HuH-7 (cell line): Measurements from ENCODE around the gene PPM1H.
"Not testable (repeated sequence)": the region's sequence is repeated elsewhere in the genome, so short reads cannot be mapped to it uniquely, and the experiment has no call there.

ENCODE experiments used
- DNase-seq: peaks from one replicate; pipeline ENCODE4 v3.0.0; 2011; ENCODE audit warnings: low spot score

Gene PPM1H

DNA sequence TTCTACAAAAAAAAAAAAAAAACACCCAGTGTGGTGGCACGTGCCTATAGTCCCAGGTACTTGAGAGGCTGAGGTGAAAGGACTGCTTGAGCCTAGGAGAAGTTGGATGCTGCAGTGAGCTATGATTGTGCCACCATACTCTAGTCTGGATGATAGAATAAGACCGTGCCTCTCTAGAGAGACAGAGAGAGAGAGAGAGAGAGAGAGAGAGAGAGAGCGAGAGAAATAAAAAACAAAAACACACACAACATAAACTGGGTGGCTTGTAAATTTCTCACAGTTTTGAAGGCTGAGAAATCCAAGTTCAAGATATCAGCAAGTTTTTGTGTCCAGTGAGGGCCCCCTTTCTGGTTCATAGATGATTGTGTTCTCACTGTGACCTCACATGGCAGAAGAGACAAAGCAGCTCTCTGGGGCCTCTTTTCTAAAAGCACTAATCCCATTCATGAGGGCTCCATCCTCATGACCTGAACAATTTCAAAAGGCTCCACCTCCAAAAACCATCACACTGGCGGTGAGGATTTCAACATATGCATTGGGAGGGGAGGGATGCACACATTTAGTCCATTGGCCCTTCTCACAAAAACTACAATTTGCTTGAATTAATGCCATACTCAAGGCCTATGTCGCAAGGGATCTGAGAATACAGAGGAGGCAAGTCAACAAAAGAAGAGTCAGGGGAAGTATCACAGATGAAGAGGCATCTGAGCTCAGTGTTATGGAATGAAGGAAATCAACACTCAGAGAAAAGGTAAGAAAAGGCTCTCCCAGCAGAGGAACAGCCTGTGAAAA lies 94.9 kb downstream of the PPM1H start:
- no peak for DNase-seq

DNA sequence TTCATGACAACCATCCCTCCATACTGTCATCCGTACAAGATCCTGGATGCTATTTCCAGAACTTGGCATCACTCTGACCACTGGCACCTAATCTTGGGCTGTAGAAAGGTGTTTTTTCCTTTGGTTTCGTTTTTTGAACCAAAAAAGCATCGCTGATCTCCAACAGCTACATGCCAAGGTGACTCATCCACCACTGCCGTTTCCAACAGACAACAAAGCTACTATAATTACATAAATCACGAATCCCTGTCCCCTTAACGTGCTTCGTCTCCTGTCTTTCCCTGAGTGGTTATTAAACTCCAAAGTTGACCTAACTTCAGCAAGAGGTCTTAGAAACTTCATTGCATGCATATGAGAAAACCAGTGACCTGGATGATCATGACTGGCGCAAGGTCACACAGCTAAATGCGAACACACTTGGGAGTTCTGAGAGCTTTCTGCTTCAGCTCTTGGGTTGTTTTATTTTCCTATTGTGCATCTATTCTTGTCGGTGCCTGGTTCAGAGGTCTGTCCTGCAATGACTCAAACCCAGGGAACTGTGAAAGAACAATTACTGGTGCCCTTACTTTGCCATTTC lies 99.9 kb downstream of the PPM1H start:
- no peak for DNase-seq

GRCh38 chr12:62834406-62834805 lies 100.5 kb downstream of the PPM1H start:
- DNase-seq, result no peak

DNA sequence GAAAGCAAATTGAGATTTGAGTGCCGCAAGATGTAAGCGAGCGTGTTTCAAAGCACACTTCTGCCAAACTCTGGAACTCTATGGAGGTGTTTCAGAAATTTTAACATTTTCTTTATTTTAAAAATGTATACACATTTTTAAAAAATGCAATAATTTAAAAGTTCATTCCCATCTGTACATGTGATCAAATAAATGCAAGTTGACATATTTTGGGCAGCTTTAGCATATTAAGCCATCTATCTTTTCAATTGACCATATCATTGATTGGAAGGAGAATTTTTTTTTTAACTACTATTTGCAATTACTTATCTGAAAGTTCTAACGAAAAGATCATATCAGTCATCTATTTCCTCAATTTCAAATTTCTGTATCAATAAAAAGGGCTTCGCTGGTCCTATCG lies 101.3 kb downstream of the PPM1H start:
- DNase-seq, result no peak

DNA sequence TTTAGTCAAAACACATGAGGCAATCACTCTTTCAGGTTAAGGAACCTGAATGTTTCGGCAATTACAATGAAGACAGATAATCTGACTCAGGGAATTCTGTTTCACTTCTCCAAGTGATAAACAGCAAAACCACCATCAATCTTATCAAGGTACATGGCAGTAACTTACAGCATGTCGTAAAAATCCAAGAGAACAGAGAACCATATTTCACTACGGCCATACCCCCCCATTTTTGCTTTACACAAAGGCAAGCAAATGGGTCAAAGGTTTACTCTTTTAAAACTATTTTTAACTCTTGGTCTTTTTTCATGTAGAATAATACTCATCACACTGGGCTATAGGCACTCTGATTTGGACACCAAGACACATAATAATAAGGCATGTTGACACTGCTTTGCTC lies 102.4 kb downstream of the PPM1H start:
- no peak for DNase-seq

- DNase-seq, result no peak
Observed at GRCh38 chr12:62832027-62832426, 102.9 kb downstream of the PPM1H start.

DNA sequence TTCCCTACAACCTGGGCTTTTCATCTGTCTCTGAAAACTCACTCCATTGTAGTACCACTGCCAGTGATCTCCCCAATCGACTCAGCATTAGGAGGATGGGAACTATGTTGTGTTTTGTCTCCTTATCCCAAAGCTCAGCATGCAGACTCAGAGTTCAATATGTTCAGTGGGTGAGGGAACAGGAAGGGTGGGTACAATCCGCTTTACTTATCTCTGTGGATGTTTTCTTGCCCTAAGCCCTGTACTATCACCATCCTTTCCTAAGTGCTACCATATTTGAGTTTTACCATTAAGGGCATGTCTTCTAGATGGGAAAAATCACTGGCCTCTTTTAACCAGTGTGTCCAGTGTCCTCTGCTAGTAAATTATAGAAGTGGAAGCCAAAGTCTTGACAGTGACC lies 107.1 kb downstream of the PPM1H start:
- no peak for DNase-seq

- no peak for DNase-seq
Observed at GRCh38 chr12:62827042-62827441, 107.9 kb downstream of the PPM1H start.

- DNase-seq, result no peak
Observed at GRCh38 chr12:62817556-62818271, 117.2 kb downstream of the PPM1H start.

GRCh38 chr12:62814243-62814642 lies 120.7 kb downstream of the PPM1H start:
- DNase-seq, result no peak

- DNase-seq, result peak; percentile 58
Observed at GRCh38 chr12:62813031-62813829, 121.7 kb downstream of the PPM1H start.

DNA sequence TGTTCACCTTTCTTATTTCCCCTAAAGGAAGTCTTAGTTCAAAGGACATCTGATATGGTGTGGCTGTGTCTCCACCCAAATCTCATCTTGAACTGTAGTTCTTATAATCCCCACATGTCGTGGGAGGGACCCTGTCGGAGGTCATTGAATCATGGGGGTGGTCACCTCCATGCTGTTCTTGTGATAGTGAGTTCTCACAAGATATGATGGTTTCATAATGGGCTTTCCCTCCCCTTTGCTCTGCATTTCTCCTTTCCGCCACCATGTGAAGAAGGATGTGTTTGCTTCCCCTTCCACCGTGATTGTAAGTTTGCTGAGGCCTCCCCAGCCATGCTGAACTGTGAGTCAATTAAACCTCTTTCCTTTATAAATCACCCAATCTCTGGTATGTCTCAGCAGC lies 123.5 kb downstream of the PPM1H start:
- DNase-seq, result not testable (repeated sequence)

DNA sequence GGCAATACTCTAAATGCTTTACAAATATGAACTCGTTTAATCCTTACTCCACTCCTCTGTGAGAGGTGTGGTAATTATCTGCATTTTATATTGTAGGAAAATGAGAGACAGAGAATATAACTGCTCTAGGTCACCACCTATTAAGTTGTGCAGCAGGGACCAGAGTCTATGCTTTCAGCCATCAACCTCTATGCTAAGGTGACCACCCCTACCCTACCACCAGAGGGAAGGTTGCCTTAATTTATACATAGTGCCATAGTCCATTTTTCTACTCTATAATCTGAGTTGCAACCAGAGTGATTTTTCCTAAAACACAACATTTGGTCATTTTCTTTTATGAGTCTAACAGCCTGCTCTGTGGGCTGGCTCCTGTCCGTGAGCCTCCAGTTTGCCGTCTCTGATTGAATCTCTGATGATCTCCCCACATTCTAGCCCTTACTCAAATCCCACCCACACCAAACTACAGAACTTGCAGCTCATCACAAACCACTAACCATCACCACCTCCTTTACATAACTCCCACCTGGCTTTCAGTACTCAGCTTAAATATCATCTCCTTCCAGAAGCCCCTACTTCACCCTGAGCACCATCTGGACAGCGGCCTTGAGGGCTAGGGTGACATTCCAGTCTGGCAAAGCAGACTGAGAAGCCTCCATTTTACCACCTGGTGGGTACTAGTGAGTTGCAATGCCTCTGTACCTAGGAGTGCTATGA lies 126.6 kb downstream of the PPM1H start:
- no peak for DNase-seq

- no peak for DNase-seq
Observed at GRCh38 chr12:62806893-62807292, 128.1 kb downstream of the PPM1H start.

DNA sequence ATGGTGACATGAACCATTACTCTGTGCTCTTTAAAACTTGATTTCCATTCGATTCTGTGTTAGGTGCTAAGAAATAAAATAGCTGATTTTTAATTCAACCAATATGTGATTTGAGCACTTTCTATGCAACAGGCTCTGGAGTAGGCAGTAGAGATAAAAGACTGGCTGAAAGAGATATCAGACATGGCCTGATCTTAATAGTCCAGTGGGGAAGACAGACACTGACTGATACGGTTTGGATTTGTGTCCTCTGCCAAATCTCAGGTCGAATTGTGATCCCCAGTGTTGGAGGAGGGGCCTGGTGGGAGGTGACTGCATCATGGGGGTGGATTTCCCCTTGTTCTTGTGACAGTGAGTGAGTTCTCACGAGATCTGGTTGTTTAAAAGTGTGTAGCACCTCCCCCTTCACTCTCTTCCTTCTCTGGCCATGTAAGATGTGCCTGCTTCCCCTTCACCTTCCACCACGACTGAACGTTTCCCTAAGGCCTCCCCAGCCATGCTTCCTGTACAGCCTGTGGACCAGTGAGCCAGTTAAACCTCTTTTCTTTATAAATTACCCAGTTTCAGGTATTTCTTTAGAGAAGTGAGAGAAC lies 128.6 kb downstream of the PPM1H start:
- DNase-seq, result no peak

DNA sequence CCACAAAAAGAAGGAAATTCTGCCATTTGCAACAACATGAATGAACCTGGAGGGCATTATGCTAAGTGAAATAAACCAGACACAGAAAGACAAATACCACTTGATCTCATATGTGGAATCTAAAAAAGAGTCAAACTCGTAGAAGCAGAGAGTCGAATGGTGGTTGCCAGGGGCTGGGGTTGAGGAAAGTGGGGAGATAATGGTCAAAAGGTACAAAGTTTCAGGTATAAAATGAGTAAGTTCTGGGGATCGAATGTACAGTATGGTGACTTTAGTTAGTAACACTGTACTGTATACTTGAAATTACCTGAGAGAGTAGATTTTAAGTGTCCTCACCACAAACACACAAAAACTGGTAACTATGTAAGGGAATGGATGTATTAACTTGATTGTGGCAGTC lies 129.4 kb downstream of the PPM1H start:
- DNase-seq, result no peak

DNA sequence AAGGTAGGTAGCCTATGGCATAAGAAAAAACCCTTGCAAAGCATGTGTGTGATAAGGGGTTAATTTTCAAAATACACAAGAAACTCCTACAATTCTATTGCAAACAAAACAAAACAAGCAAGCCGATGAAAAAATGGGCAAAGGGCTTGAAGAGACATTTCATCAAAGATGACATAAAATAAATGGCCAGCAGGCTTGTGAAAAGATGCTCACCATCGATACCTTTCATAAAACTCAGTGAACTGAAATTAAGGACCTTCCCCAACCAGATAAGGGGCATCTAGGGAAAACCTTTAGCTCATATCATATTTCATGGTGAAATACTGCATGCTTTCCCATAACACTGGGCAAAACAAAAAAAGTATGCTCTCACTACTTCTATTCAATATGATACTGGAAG lies 131.2 kb downstream of the PPM1H start:
- DNase-seq, result no peak

GRCh38 chr12:62802984-62803383 lies 132.0 kb downstream of the PPM1H start:
- DNase-seq, result no peak

DNA sequence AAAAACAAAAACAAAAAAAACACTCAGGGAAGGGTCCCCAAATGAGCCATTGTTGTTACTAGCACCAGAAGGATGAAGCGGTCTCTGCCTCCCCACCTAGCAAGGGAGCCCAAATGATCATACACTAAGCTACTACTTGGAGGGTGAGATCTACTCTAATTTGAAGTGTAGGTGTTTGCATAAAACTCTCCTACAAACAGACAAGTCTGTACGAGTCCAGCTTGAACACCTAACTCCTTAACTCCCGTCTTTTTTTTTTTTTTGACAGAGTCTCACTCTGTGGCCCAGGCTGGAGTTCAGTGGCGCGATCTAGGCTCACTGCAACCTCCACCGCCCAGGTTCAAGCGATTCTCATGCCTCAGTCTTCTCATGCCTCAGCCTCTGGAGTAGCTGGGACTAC lies 132.6 kb downstream of the PPM1H start:
- no peak for DNase-seq

- no peak for DNase-seq
Observed at GRCh38 chr12:62801796-62802195, 133.2 kb downstream of the PPM1H start.

GRCh38 chr12:62800707-62801400 lies 134.1 kb downstream of the PPM1H start:
- no peak for DNase-seq
